Neural cell (in vitro differentiated cells): ENCODE data around the gene CARHSP1.

Experiments
- EP300 ChIP-seq: fragments of 450-650 bp; conservative IDR thresholded peaks from 2 replicates; pipeline ENCODE4 v1.6.1; 2014; ENCODE audit warnings: antibody characterized with exemption, mild to moderate bottlenecking, moderate library complexity; ENCODE audit not compliant: poor library complexity, severe bottlenecking
- EZH2 ChIP-seq: fragments of 200-600, 300-800 bp; shearing (Covaris generic), sonication (generic); IDR thresholded peaks from 2 replicates; pipeline ENCODE4 v1.6.1; 2014; ENCODE audit warnings: antibody characterized with exemption, low read length, borderline replicate concordance, mild to moderate bottlenecking; ENCODE audit not compliant: insufficient read depth, poor library complexity, severe bottlenecking
- POLR2AphosphoS5 ChIP-seq: IDR thresholded peaks from 2 replicates; pipeline ENCODE4 v1.6.1; 2012
- RAD21 ChIP-seq: fragments of 450-650 bp; conservative IDR thresholded peaks from 2 replicates; pipeline ENCODE4 v1.6.1; 2014; ENCODE audit warnings: antibody characterized with exemption, mild to moderate bottlenecking, moderate library complexity
- TF ChIP-seq, protein P1 (sequence below): fragments of 450-650 bp; IDR thresholded peaks from 2 replicates; pipeline ENCODE4 v1.5.1; 2014; ENCODE audit warnings: antibody characterized with exemption, mild to moderate bottlenecking, moderate library complexity; ENCODE audit not compliant: poor library complexity, severe bottlenecking

DNA sequence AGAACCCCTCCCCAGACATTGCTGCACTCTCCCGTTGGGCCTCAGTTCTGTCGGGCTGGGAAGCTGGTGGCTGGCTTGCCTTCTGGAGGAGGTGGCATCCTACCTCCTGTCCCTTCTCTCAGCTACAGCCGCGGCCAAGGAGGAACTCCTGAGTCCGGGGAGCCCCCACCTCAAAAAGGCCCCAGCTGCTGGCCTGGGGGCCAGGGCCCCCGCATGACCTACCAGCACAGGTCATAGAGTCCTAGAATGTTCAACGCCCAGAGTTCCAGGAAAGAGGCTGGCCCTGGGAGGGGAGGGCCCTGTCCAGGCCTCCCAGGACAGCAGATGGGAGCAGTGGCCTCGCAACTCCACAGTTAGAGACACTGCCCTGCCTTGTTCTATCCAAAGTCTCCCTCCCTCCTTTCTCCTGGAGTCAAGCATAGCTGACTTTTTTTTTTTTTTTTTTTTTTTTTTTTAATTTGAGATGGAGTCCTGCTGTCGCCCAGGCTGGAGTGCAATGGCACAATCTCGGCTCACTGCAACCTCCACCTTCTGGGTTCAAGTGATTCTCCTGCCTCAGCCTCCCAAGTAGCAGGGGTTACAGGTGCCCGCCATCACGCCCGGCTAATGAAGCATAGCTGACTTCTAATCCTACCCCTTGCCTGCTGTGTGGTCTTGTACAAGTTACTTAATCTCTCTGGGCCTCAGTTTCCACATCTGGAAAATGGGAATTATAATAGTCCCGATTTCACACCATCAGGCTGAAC lies 7.1 kb downstream of the CARHSP1 start:
- TF ChIP-seq, protein P1, sequence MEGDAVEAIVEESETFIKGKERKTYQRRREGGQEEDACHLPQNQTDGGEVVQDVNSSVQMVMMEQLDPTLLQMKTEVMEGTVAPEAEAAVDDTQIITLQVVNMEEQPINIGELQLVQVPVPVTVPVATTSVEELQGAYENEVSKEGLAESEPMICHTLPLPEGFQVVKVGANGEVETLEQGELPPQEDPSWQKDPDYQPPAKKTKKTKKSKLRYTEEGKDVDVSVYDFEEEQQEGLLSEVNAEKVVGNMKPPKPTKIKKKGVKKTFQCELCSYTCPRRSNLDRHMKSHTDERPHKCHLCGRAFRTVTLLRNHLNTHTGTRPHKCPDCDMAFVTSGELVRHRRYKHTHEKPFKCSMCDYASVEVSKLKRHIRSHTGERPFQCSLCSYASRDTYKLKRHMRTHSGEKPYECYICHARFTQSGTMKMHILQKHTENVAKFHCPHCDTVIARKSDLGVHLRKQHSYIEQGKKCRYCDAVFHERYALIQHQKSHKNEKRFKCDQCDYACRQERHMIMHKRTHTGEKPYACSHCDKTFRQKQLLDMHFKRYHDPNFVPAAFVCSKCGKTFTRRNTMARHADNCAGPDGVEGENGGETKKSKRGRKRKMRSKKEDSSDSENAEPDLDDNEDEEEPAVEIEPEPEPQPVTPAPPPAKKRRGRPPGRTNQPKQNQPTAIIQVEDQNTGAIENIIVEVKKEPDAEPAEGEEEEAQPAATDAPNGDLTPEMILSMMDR, result no peak
- no peak for TF ChIP-seq POLR2AphosphoS5
- TF ChIP-seq EZH2, result no peak
- no peak for TF ChIP-seq RAD21
- no peak for TF ChIP-seq EP300
